Fibroblast of villous mesenchyme (primary cell): Measurements from ENCODE around the gene SMCO4. TPM values are rescaled to one million over a fixed set of nuclear protein-coding genes. Genes with fewer than 3 reads are reported as not detected.

Experiments
- DNase-seq: peaks from one replicate; pipeline ENCODE4 v3.0.0-alpha.2; 2010; ENCODE audit warnings: low read depth
- H3K4me3 ChIP-seq: 2 replicates; pipeline ENCODE4 v1.5.1; 2011; ENCODE audit warnings: low read depth, mild to moderate bottlenecking, low read length
- total RNA-seq: library from RNA; depleted of rRNA; stranded (reverse); fragments of >200 nt; gene quantifications from 2 replicates; pipeline ENCODE4 v1.2.3, GENCODE V29; 2012
- TF ChIP-seq, protein P1 (sequence below): IDR thresholded peaks from 2 replicates; pipeline ENCODE4 v1.5.1; 2012; ENCODE audit warnings: low read depth, mild to moderate bottlenecking, low read length; ENCODE audit not compliant: insufficient read depth

Gene SMCO4
- total RNA-seq, 1 donor = 9.1 TPM

DNA sequence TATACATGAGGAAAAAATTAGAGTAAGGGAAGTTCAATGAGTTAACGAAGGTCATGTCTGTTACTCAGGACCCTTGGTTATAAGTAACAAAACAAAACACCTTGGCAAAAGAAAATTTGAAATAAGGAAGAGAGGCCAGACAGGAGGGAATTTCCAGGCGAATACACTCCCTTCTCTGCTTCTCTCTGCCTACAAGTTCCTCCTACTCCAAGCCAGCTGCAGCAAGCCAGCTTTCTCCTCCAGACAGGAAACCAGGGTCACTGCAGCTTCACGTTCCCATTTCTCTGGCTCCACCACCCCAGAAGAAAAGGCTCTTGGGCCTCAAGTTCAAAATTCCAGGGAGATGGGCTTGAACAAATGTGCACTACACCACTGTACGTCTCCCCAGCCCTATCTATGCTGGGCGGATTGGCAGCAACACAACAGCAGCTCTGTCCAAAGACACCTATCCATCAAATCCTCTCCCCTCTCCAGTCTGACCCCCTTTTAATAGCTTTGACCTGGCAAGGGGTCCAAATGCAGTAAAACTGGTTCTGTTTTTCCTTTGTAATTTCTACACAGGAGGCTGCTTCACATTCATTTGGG lies 27.7 kb downstream of the SMCO4 start:
- DNase-seq = no peak
- H3K4me3 ChIP-seq = no peak overlapping the region
- TF ChIP-seq, protein P1, sequence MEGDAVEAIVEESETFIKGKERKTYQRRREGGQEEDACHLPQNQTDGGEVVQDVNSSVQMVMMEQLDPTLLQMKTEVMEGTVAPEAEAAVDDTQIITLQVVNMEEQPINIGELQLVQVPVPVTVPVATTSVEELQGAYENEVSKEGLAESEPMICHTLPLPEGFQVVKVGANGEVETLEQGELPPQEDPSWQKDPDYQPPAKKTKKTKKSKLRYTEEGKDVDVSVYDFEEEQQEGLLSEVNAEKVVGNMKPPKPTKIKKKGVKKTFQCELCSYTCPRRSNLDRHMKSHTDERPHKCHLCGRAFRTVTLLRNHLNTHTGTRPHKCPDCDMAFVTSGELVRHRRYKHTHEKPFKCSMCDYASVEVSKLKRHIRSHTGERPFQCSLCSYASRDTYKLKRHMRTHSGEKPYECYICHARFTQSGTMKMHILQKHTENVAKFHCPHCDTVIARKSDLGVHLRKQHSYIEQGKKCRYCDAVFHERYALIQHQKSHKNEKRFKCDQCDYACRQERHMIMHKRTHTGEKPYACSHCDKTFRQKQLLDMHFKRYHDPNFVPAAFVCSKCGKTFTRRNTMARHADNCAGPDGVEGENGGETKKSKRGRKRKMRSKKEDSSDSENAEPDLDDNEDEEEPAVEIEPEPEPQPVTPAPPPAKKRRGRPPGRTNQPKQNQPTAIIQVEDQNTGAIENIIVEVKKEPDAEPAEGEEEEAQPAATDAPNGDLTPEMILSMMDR = no peak

DNA sequence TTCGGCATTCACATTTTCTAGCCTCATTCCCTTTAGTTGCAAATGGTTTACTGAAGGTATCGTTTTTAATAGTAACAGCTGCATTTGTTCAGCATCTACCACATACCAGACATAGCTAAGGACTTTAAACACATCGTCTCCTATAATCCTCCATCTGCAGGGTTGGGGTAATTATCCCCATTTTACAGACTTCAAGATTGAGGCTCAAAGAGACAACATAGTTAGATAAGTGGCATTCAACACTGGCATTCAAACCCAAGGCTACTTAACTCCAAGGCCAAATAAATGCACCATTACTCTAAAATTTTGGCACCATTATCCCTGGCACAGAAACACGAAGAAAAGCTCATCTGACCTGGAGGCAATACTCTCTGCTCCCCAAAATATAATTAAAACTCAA lies 28.5 kb downstream of the SMCO4 start:
- H3K4me3 ChIP-seq = no peak overlapping the region
- no peak for DNase-seq
- TF ChIP-seq, protein P1 = no peak

DNA sequence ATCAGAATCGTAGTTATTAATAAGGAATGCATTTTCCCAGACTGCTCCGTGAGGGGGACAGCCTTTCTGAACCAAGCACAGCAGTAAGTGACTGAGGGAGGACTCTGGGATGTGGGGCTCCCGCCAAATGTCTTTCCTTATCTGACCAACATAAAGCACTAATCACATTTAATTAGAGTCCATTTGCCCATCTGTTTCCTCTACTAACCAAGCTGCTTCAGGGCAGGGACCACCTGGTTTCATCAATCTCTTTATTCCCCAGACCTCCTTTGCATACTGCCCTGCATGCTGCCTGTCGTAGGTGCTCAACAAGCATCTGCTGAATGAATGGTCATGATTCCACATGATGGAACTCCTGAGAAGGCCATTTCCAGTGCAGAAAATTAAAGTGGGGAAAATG lies 29.4 kb downstream of the SMCO4 start:
- TF ChIP-seq, protein P1 = no peak
- no peak overlapping the region for H3K4me3 ChIP-seq
- no peak for DNase-seq

DNA sequence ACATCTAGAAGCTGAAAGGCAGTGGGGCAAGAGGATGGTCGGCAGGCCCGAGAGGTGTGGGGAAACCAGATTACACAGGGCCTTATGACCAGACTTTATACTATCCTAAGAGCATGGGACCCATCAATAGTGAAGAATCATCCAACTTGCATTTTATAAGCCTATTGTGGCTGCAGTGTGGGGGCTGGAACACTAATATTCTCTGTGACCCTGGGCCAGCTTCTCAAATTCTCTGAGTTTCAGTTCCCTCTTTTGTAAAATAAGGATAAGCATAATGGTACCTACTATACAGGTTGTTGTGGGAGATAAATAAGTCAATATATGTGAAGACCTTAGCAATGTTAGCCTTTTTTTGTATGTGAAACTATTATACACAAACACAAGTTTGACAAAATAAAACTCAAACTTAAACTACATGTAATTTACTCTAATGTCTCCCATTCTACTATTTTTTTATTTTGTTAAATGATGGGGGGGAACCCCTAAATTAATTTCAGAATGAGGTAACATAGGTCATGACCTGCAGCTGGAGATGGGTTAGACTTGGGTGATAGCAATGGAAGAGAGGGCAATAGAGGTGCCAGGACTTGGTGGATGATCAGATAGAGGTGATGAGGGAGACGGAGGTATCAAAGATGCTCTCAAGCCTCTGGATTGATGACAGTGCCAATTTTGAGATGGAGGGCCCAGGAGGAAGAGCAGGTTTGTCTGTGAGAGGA lies 30.1 kb downstream of the SMCO4 start:
- no peak for DNase-seq
- TF ChIP-seq, protein P1 = no peak
- no peak overlapping the region for H3K4me3 ChIP-seq

DNA sequence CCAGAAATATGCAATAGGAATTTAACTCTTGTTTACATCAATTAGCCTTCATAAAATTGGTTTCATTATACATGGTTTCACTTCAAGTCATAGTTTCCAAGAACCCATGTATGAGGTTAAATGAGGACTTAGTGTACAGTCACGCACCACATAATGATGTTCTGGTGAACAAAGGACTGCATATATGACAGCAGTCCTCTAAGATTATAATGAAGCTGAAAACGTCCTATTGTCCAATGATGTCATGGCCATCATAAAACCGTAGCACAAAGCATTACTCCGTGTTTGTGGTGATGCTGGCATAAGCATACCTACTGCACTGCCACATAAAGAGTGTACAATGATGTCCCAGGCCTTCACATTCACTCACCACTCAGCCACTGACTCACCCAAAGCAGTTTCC lies 31.1 kb downstream of the SMCO4 start:
- no peak for DNase-seq
- no peak overlapping the region for H3K4me3 ChIP-seq
- TF ChIP-seq, protein P1 = no peak

DNA sequence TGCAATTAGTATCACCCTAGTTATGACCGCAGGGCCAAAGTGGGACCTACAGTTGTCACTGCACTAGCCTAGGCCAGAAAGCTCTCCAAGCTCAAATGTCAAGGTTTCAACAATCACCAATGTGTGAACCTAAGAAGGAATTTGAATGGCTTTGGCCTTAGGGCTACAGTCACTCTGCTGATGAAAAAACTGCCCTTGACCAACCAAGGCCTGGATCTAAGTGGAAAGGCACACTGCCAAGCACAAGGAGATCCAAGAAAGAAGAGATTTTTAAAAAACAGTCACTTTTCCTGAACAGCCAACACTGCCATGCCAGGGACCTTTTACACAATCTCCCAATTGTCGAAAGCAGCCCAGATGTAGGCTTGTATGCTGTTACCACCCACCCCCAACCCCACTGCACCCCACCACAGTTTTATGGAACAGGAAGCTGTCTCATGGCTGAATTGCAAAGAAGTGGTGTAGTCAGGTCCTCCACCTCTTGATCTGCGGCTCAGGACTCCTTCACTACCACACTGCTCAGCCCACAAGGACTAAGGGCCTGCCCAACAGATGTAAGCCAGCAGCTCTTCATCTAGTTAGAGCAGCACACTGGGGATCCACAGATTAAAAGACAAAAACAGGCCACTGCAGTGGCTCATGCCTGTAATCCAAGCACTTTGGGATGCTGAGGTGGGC lies 32.9 kb downstream of the SMCO4 start:
- no peak overlapping the region for H3K4me3 ChIP-seq
- no peak for DNase-seq
- TF ChIP-seq, protein P1 = no peak
